RWPE1 (cell line): ENCODE results near the gene NUDT16L1.

ENCODE experiments used
- CTCF ChIA-PET: fragments of 350-600 bp; sonication (Branson Sonifier 250); formaldehyde crosslinking; extraction: SDS; loops from one replicate; lab custom pipeline; 2021; lab: Yijun Ruan, JAX
- POLR2A ChIA-PET: fragments of 400-600 bp; formaldehyde crosslinking; extraction: SDS; loops from one replicate; lab custom pipeline; 2020; ENCODE audit warnings: antibody characterized with exemption; ENCODE audit not compliant: low non-redundant PET; lab: Yijun Ruan, JAX
- DNase-seq: peaks from one replicate; pipeline ENCODE4 v3.0.0; 2012; ENCODE audit warnings: low spot score
- H3K27ac ChIP-seq: fragments of 450-650 bp; 2 replicates; pipeline ENCODE4 v1.5.1; 2017
- TF ChIP-seq, protein P1 (sequence below): fragments of 450-650 bp; conservative IDR thresholded peaks from 2 replicates; pipeline ENCODE4 v1.5.1; 2017; ENCODE audit warnings: low read depth, mild to moderate bottlenecking

The NUDT16L1 gene

GRCh38 chr16:4694642-4695451, 1.5 kb downstream of the NUDT16L1 start:
- TF ChIP-seq, protein P1, sequence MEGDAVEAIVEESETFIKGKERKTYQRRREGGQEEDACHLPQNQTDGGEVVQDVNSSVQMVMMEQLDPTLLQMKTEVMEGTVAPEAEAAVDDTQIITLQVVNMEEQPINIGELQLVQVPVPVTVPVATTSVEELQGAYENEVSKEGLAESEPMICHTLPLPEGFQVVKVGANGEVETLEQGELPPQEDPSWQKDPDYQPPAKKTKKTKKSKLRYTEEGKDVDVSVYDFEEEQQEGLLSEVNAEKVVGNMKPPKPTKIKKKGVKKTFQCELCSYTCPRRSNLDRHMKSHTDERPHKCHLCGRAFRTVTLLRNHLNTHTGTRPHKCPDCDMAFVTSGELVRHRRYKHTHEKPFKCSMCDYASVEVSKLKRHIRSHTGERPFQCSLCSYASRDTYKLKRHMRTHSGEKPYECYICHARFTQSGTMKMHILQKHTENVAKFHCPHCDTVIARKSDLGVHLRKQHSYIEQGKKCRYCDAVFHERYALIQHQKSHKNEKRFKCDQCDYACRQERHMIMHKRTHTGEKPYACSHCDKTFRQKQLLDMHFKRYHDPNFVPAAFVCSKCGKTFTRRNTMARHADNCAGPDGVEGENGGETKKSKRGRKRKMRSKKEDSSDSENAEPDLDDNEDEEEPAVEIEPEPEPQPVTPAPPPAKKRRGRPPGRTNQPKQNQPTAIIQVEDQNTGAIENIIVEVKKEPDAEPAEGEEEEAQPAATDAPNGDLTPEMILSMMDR = no peak
- ChIA-PET CTCF (interaction anchor here (1.2 to 2.2 kb wide), 2 partner anchors 19 to 261 kb away, joined by 5 to 7 read pairs; no protein-coding TSS in a partner anchor), POLR2A (no interaction called here)
- H3K27ac ChIP-seq = peak overlapping the region; percentile 82
- no peak for DNase-seq

GRCh38 chr16:4695473-4696171, 2.3 kb downstream of the NUDT16L1 start:
- ChIA-PET CTCF (interaction anchor here (0.5 to 2.2 kb wide), 3 partner anchors 18 to 260 kb away, joined by 3 to 7 read pairs (median 5); no protein-coding TSS in a partner anchor), POLR2A (no interaction called here)
- H3K27ac ChIP-seq = peak overlapping the region; percentile 82
- TF ChIP-seq, protein P1 = no peak
- no peak for DNase-seq

GRCh38 chr16:4696172-4696904, 3.0 kb downstream of the NUDT16L1 start:
- no peak for DNase-seq
- POLR2A ChIA-PET = no interaction called here
- TF ChIP-seq, protein P1 = no peak
- CTCF ChIA-PET = interaction anchor here (0.5 to 2.2 kb wide), 4 partner anchors 17 to 260 kb away, joined by 3 to 7 read pairs (median 4); no protein-coding TSS in a partner anchor
- peak overlapping the region; percentile 82 for H3K27ac ChIP-seq

DNA sequence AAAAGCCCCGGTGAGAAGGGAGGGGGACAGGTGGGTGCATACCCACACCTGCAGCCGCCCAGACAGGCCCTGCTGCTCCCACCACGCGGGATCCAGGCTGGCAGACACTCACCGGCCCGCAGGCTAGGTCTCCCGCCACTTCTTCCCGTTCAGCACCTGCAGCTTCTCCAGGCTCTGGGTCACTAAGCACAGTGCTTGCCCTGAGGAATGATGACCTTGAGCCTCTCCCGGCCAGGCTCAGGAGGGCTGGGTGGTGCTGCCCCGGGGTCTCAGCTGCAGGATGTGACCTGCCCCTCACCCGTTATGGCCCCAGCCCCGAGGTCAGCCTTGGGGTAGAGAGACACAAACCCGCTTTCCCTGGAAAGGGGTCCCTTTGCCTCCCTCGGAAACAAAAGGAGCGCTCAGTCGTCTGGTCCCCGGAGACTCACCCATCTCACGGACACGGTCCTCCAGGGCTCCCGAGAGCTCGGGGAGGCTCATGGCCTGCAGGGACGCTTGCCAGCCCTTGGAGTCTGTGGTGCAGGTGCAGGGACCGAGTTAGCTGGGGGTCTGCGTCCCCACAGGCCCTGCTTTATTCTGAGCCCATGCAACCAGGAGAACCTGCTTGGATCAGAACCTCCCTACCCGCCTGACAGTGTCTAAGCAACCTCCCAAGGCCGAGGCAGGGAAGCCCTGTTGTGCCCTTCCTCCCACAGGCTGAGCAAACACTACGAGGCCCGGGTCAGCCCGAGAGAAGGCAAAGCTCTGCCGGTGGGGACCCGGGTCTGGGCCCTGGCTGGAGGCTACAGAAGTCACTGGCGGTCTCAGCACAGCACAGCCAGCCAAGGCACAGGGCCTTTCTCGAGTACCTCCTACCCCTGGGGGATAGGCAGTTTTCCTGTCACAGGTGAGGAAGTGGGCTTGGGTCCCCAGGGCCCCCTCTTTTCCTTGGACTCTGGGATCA, 3.8 kb downstream of the NUDT16L1 start:
- TF ChIP-seq, protein P1 = no peak
- CTCF ChIA-PET = interaction anchor here (2.2 kb wide), 1 partner anchor 259 kb away, joined by 7 read pairs; no protein-coding TSS in a partner anchor
- no peak for DNase-seq
- H3K27ac ChIP-seq = peak overlapping the region; percentile 82
- POLR2A ChIA-PET = no interaction called here

DNA sequence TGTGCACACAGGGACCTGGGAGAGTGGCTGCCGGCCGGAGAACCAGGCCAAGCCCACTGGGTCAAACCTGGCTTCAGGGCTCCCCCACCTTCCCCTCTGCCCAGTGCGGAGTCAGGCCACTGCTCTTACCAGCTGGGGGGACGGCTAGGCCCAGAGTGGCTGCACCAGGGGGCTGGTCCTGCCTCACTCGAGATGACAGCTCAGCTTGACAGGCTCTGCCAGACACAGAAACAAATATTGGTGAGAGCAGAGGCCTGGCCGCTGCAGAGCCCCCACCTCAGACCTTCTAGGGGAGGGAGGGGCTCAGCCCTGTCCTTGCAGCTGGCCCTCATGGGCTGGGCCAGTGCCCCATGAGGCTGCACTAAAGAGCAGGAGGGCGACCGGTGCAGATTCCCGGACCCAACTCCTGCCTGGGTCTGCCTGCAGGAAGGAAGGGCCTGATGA, 4.5 kb downstream of the NUDT16L1 start:
- H3K27ac ChIP-seq = peak overlapping the region; percentile 82
- DNase-seq = no peak
- ChIA-PET POLR2A (no interaction called here), CTCF (no interaction called here)
- TF ChIP-seq, protein P1 = no peak
